Stomach (tissue), 9 donors: ENCODE data around the gene SCYGR2. TPM values are rescaled to one million over a fixed set of nuclear protein-coding genes. Genes with fewer than 3 reads are reported as not detected.

ENCODE experiments used
- DNase-seq, 2 donors: peaks; one replicate each; pipeline versions ENCODE4 v3.0.0 to v3.0.0-alpha.2; 2013 to 2019
- H3K27ac ChIP-seq, 5 donors: fragments of 200-600 bp in 4 of 5; sonication (generic) in 4 of 5; one replicate each; pipeline ENCODE4 v1.5.1; 2013 to 2019; ENCODE audit warnings: mild to moderate bottlenecking in 1 of 5, moderate library complexity in 1 of 5
- H3K27me3 ChIP-seq, 3 donors: fragments of 200-600 bp; sonication (generic); one replicate each; pipeline ENCODE4 v1.5.1; 2017 to 2019; ENCODE audit warnings: mixed run types in 1 of 3
- H3K36me3 ChIP-seq, 4 donors: fragments of 200-600 bp; sonication (generic); 1 replicate in 3 of 4; 2 replicates in 1 of 4; pipeline ENCODE4 v1.5.1; 2016 to 2019
- H3K4me1 ChIP-seq, 4 donors: fragments of 200-600 bp; sonication (generic); one replicate each; pipeline ENCODE4 v1.5.1; 2016 to 2019
- H3K4me3 ChIP-seq, 4 donors: fragments of 200-600 bp; sonication (generic) in 3 of 4; one replicate each; pipeline ENCODE4 v1.5.1; 2016 to 2019; ENCODE audit warnings: mild to moderate bottlenecking in 1 of 4
- H3K9me3 ChIP-seq, 4 donors: fragments of 200-600 bp; sonication (generic); one replicate each; pipeline ENCODE4 v1.5.1; 2016 to 2019
- CTCF ChIP-seq, 7 experiments: fragments of 450-650 bp in 4 of 7; fragments of 200-600 bp in 3 of 7; sonication (generic) in 3 of 7; IDR thresholded peaks; one replicate each; pipeline ENCODE4 v1.5.1; 2016 to 2019; ENCODE audit warnings: antibody characterized with exemption in 7 of 7, control low read depth in 2 of 7, mild to moderate bottlenecking in 1 of 7
- EP300 ChIP-seq: sonication (generic); formaldehyde crosslinking; IDR thresholded peaks from one replicate; pipeline ENCODE4 v1.6.1; 2017; ENCODE audit warnings: antibody characterized with exemption
- POLR2A ChIP-seq, 4 donors: fragments of 450-650 bp; IDR thresholded peaks; one replicate each; pipeline ENCODE4 v1.6.1; 2016; ENCODE audit warnings: antibody characterized with exemption in 4 of 4, control low read depth in 2 of 4, mild to moderate bottlenecking in 1 of 4, moderate library complexity in 1 of 4
- POLR2AphosphoS5 ChIP-seq, 3 donors: sonication (generic); formaldehyde crosslinking; IDR thresholded peaks; one replicate each; pipeline ENCODE4 v1.6.1; 2016; ENCODE audit warnings: antibody characterized with exemption in 3 of 3
- WGBS, 5 donors: extraction: QIAGEN DNeasy Blood & Tissue Kit in 3 of 5; methylation state at CpG; one replicate each; pipeline versions ENCODE4 v1.1.5 to v1.1.7; 2013 to 2018; 5-methylcytosine and 5-hydroxymethylcytosine counted together
- intact Hi-C: fragments of 100-400 bp; cut with DNase I; formaldehyde crosslinking; loops from one replicate; pipeline ENCODE4 v1.15.1; 2023; ENCODE audit warnings: low total_unique reads
- polyA plus RNA-seq, 3 donors: library from polyadenylated mRNA; stranded (reverse); fragments of 200-250 nt; gene quantifications; one replicate each; pipeline ENCODE4 v1.2.3, GENCODE V29; 2013
- total RNA-seq, 5 donors: library from RNA; depleted of rRNA; stranded (reverse); fragments of >200 nt; gene quantifications; one replicate each; pipeline versions ENCODE4 v1.1.0 to v1.2.3, GENCODE V29; 2014 to 2016
- donor health status: healthy with polysubstance abuse.
- donor health status: Bipolar disorder and iron deficiency.
- donor health status: healthy.

Gene SCYGR2
- total and polyA plus RNA-seq, 8 donors: not detected

- H3K4me3 ChIP-seq: no peak overlapping the region
- H3K27ac ChIP-seq: no peak overlapping the region
- H3K36me3 ChIP-seq: no peaks in the 10 kb centered on the region
- intact Hi-C loops: no loop called here
- no peak for DNase-seq
- WGBS, 5 donors: 78 to 85% (median 79%) methylated on average over 6 of the region's 6 CpGs
- no peak for TF ChIP-seq POLR2AphosphoS5 (IDR thresholded peaks at IDR 0.05)
- no peak for TF ChIP-seq EP300
- TF ChIP-seq CTCF (IDR thresholded peaks at IDR 0.05): no peak
- no peak for TF ChIP-seq POLR2A (IDR thresholded peaks at IDR 0.05)
- no peaks in the 10 kb centered on the region for H3K9me3 ChIP-seq
- H3K27me3 ChIP-seq: peaks cover 0 to 13% (median 0%) of the 10 kb centered on the region in 3 donors
- H3K4me1 ChIP-seq: no peaks in the 10 kb centered on the region
These were observed 34.1 kb downstream of the SCYGR2 start for GRCh38 chr2:227632827-227633226.

GRCh38 chr2:227634201-227634600, 35.5 kb downstream of the SCYGR2 start:
- Histone ChIP-seq H3K9me3 (no peaks in the 10 kb centered on the region), H3K27ac (no peak overlapping the region), H3K4me1 (no peaks in the 10 kb centered on the region), H3K36me3 (no peaks in the 10 kb centered on the region), H3K27me3 (peaks cover 0 to 6% (median 0%) of the 10 kb centered on the region in 3 donors), H3K4me3 (no peak overlapping the region)
- intact Hi-C loops: no loop called here
- WGBS, 5 donors: 51 to 62% (median 60%) methylated on average over 3 of the region's 3 CpGs
- TF ChIP-seq CTCF (IDR thresholded peaks at IDR 0.05): no peak
- TF ChIP-seq EP300: no peak
- TF ChIP-seq POLR2AphosphoS5 (IDR thresholded peaks at IDR 0.05): no peak
- no peak for TF ChIP-seq POLR2A (IDR thresholded peaks at IDR 0.05)
- DNase-seq: no peak

- Histone ChIP-seq H3K4me1 (no peaks in the 10 kb centered on the region), H3K4me3 (no peak overlapping the region), H3K9me3 (no peaks in the 10 kb centered on the region), H3K27ac (no peak overlapping the region), H3K27me3 (no peaks in the 10 kb centered on the region), H3K36me3 (no peaks in the 10 kb centered on the region)
- DNase-seq: no peak
- intact Hi-C loops: no loop called here
- no peak for TF ChIP-seq CTCF (IDR thresholded peaks at IDR 0.05)
- no peak for TF ChIP-seq EP300
- no peak for TF ChIP-seq POLR2AphosphoS5 (IDR thresholded peaks at IDR 0.05)
- no peak for TF ChIP-seq POLR2A (IDR thresholded peaks at IDR 0.05)
- WGBS, 5 donors: 15 to 35% (median 20%) methylated on average over 2 of the region's 2 CpGs
These were observed 44.0 kb downstream of the SCYGR2 start for GRCh38 chr2:227642656-227643055.

GRCh38 chr2:227643990-227644551, 45.4 kb downstream of the SCYGR2 start:
- no peak for DNase-seq
- Histone ChIP-seq H3K4me1 (no peaks in the 10 kb centered on the region), H3K4me3 (no peak overlapping the region), H3K36me3 (no peaks in the 10 kb centered on the region), H3K9me3 (no peaks in the 10 kb centered on the region), H3K27ac (no peak overlapping the region), H3K27me3 (no peaks in the 10 kb centered on the region)
- TF ChIP-seq EP300 (no peak), POLR2AphosphoS5 (IDR thresholded peaks at IDR 0.05) (no peak), CTCF (IDR thresholded peaks at IDR 0.05) (no peak), POLR2A (IDR thresholded peaks at IDR 0.05) (no peak)
- intact Hi-C loops: no loop called here
- 67 to 82% (median 75%) methylated on average over 5 of the region's 5 CpGs for WGBS, 5 donors

Other genes with a start within 250 kb of the SCYGR2 start
- gene TM4SF20, start 219.6 kb upstream of the SCYGR2 start, total RNA-seq: 1 to 10 TPM in 1 of 5 donors, not detected in 4; 2.8 TPM
- not detected for gene TM4SF20, start 219.6 kb upstream of the SCYGR2 start, polyA plus RNA-seq
- not detected for gene SCYGR1, start 210.9 kb upstream of the SCYGR2 start, total RNA-seq
- gene SCYGR1, start 210.9 kb upstream of the SCYGR2 start, polyA plus RNA-seq: not detected
- gene AGFG1, start 126.7 kb upstream of the SCYGR2 start, total RNA-seq: 100 to 1,000 TPM in 1 of 5 donors, 10 to 100 TPM in 4; 16.1 to 119 (median 38.1) TPM
- gene AGFG1, start 126.7 kb upstream of the SCYGR2 start, polyA plus RNA-seq: 10 to 100 TPM; 17.8 to 37.0 (median 34.5) TPM
- not detected for gene SCYGR3, start 15.9 kb downstream of the SCYGR2 start, total RNA-seq
- not detected for gene SCYGR3, start 15.9 kb downstream of the SCYGR2 start, polyA plus RNA-seq
- not detected for gene SCYGR4, start 18.6 kb downstream of the SCYGR2 start, total RNA-seq
- not detected for gene SCYGR4, start 18.6 kb downstream of the SCYGR2 start, polyA plus RNA-seq
- gene SCYGR5, start 67.9 kb downstream of the SCYGR2 start, total RNA-seq: not detected
- not detected for gene SCYGR5, start 67.9 kb downstream of the SCYGR2 start, polyA plus RNA-seq
- gene SLC19A3, start 119.1 kb downstream of the SCYGR2 start, total RNA-seq: 1 to 10 TPM; 1.7 to 9.3 (median 3.6) TPM
- under 1 TPM in 2 of 3 donors, not detected in 1; 0.43 to 0.56 TPM for gene SLC19A3, start 119.1 kb downstream of the SCYGR2 start, polyA plus RNA-seq
- gene SCYGR6, start 125.9 kb downstream of the SCYGR2 start, total RNA-seq: not detected
- not detected for gene SCYGR6, start 125.9 kb downstream of the SCYGR2 start, polyA plus RNA-seq
- not detected for gene SCYGR7, start 129.4 kb downstream of the SCYGR2 start, total RNA-seq
- not detected for gene SCYGR7, start 129.4 kb downstream of the SCYGR2 start, polyA plus RNA-seq
- gene SCYGR8, start 147.0 kb downstream of the SCYGR2 start, total RNA-seq: not detected
- gene SCYGR8, start 147.0 kb downstream of the SCYGR2 start, polyA plus RNA-seq: not detected
- 10 to 100 TPM in 1 of 5 donors, 1 to 10 TPM in 2, not detected in 2; 1.8 to 14.6 (median 8.7) TPM for gene CCL20, start 214.9 kb downstream of the SCYGR2 start, total RNA-seq
- 10 to 100 TPM in 2 of 3 donors, 1 to 10 TPM in 1; 8.6 to 75.8 (median 34.4) TPM for gene CCL20, start 214.9 kb downstream of the SCYGR2 start, polyA plus RNA-seq